DMS79 (cell line): ENCODE results near the gene BRIX1.
"Not testable (repeated sequence)": the region's sequence is repeated elsewhere in the genome, so short reads cannot be mapped to it uniquely, and the experiment has no call there.

ENCODE experiments used
- DNase-seq: peaks from one replicate; lab custom pipeline; 2025; lab: John Stamatoyannopoulos, UW

Gene BRIX1

DNA sequence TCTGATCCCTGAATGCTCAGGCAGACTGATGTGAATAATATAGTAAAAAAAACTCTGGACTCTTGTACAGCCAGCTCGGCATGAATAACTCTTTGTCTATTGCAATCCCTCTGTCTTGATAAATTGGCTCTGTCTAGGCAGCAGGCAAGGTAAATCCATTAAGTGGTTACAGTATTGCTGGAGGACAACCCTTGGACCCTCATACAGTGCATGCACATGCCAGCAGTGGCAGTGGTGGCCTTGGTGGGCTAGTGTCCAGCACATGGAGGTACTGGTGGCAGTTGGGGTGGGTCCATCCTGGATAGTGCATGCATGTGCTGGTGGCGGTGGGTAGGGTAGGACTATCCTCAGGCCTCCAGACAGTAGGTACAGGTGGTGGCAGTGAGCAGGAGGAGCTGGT, 52.7 kb downstream of the BRIX1 start:
- no peak for DNase-seq

DNA sequence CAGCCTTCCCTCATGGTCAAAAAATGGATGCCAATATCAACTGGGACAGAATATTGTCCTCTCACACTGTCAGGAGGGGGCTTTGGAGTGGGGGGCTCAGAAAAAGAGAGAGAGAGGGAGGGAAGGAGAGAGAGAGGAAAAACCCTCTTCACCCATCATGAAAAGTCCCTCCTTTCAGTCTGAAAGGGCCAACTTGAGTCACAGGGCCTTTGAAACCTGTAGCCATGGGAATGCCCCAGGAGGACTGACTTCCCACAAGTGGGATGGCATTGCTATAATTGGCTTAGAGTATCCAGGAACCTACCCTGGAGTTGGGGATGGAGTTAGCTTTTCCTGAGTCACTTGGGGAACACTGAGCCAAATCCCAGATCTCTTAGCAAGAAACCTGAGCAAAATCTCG, 55.0 kb downstream of the BRIX1 start:
- no peak for DNase-seq

DNA sequence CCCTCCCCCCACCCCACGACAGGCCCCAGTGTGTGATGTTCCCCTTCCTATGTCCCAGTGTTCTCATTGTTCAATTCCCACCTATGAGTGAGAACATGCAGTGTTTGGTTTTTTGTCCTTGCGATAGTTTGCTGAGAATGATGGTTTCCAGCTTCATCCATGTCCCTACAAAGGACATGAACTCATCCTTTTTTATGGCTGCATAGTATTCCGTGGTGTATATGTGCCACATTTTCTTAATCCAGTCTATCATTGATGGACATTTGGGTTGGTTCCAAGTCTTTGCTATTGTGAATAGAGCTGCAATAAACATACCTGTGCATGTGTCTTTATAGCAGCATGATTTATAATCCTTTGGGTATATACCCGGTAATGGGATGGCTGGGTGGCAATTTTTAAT, 56.1 kb downstream of the BRIX1 start:
- not testable (repeated sequence) for DNase-seq
